IMR-90 (cell line): Measurements from ENCODE around the gene FHAD1.

ENCODE experiments used
- BHLHE40 ChIP-seq: fragments of 150-350 bp; IDR thresholded peaks from 2 replicates; pipeline ENCODE4 v1.6.1; 2016; ENCODE audit warnings: mild to moderate bottlenecking, low read depth, low read length
- CEBPB ChIP-seq: IDR thresholded peaks from 2 replicates; pipeline ENCODE4 v1.6.1; 2012; ENCODE audit warnings: low read depth, low read length, improper control_type of control experiment
- CHD1 ChIP-seq: IDR thresholded peaks from 2 replicates; pipeline ENCODE4 v1.6.1; 2012; ENCODE audit warnings: low read depth, low read length, improper control_type of control experiment
- CTCF ChIP-seq: conservative IDR thresholded peaks from 2 replicates; pipeline ENCODE4 v1.5.1; 2012; ENCODE audit warnings: mild to moderate bottlenecking, low read depth, low read length, improper control_type of control experiment
- FOS ChIP-seq: fragments of 150-350 bp; IDR thresholded peaks from 2 replicates; pipeline ENCODE4 v1.6.1; 2016; ENCODE audit warnings: low read depth, low read length
- MAFK ChIP-seq: IDR thresholded peaks from 2 replicates; pipeline ENCODE4 v1.6.1; 2012; ENCODE audit warnings: low read depth, low read length, improper control_type of control experiment
- MXI1 ChIP-seq: IDR thresholded peaks from 2 replicates; pipeline ENCODE4 v1.6.1; 2012; ENCODE audit warnings: low read depth, mild to moderate bottlenecking, low read length, moderate library complexity, borderline replicate concordance
- NFE2L2 ChIP-seq: fragments of 150-350 bp; IDR thresholded peaks from 2 replicates; pipeline ENCODE4 v1.6.1; 2016; ENCODE audit warnings: low read depth, mild to moderate bottlenecking, low read length
- POLR2A ChIP-seq: IDR thresholded peaks from 2 replicates; pipeline ENCODE4 v1.6.1; 2012; ENCODE audit warnings: mild to moderate bottlenecking, low read depth, low read length
- RAD21 ChIP-seq: IDR thresholded peaks from 2 replicates; pipeline ENCODE4 v1.6.1; 2012; ENCODE audit warnings: low read length, improper control_type of control experiment
- RCOR1 ChIP-seq: IDR thresholded peaks from 2 replicates; pipeline ENCODE4 v1.6.1; 2012; ENCODE audit warnings: mild to moderate bottlenecking, low read length, improper control_type of control experiment; ENCODE audit not compliant: insufficient replicate concordance
- RFX5 ChIP-seq: IDR thresholded peaks from 2 replicates; pipeline ENCODE4 v1.8.0; 2012; ENCODE audit warnings: low read depth, mild to moderate bottlenecking, low read length, moderate library complexity
- SMC3 ChIP-seq: fragments of 150-350 bp; IDR thresholded peaks from 2 replicates; pipeline ENCODE4 v1.6.1; 2016; ENCODE audit warnings: low read depth, mild to moderate bottlenecking, antibody characterized with exemption, low read length, moderate library complexity
- USF2 ChIP-seq: fragments of 150-350 bp; IDR thresholded peaks from 2 replicates; pipeline ENCODE4 v1.6.1; 2017; ENCODE audit warnings: mild to moderate bottlenecking, antibody characterized with exemption, low read length, low read depth

GRCh38 chr1:15378729-15379128 lies 131.7 kb downstream of the FHAD1 start:
- TF ChIP-seq CTCF (no peak), POLR2A (no peak), SMC3 (no peak), RAD21 (no peak), NFE2L2 (no peak), CEBPB (no peak), RCOR1 (no peak), RFX5 (no peak), BHLHE40 (no peak), FOS (no peak), MXI1 (no peak), MAFK (no peak), USF2 (no peak), CHD1 (no peak)
